ENCODE measurements around the gene KIF17.
"Not testable (repeated sequence)": the region's sequence is repeated elsewhere in the genome, so short reads cannot be mapped to it uniquely, and the experiment has no call there.

KIF17 gene

GRCh38 chr1:20726932-20727745, 9.3 kb upstream of the KIF17 start:
- no peak for DNase-seq

- no peak for DNase-seq
Measured at GRCh38 chr1:20726118-20726911, 8.5 kb upstream of the KIF17 start.

- no peak for DNase-seq
Measured at GRCh38 chr1:20725189-20726117, 7.6 kb upstream of the KIF17 start.

- DNase-seq = no peak
Measured at GRCh38 chr1:20724364-20725188, 6.8 kb upstream of the KIF17 start.

- no peak for DNase-seq
Measured at GRCh38 chr1:20723537-20724363, 5.9 kb upstream of the KIF17 start.

GRCh38 chr1:20723159-20723536, 5.3 kb upstream of the KIF17 start:
- DNase-seq = no peak

GRCh38 chr1:20721117-20722061, 3.6 kb upstream of the KIF17 start:
- DNase-seq = no peak

GRCh38 chr1:20720631-20721091, 2.9 kb upstream of the KIF17 start:
- DNase-seq = no peak

- DNase-seq = no peak
Measured at GRCh38 chr1:20719871-20720620, 2.2 kb upstream of the KIF17 start.

- DNase-seq = no peak
Measured at GRCh38 chr1:20719261-20719660, 1.5 kb upstream of the KIF17 start.

- DNase-seq = not testable (repeated sequence)
Measured at GRCh38 chr1:20718343-20718882, 606 bp upstream of the KIF17 start.

- DNase-seq = no peak
Measured at GRCh38 chr1:20716232-20716631, 1.6 kb downstream of the KIF17 start.

GRCh38 chr1:20715406-20715805, 2.4 kb downstream of the KIF17 start:
- DNase-seq = no peak

- DNase-seq = no peak
Measured at GRCh38 chr1:20713440-20713839, 4.4 kb downstream of the KIF17 start.

- DNase-seq = no peak
Measured at GRCh38 chr1:20712215-20712577, 5.6 kb downstream of the KIF17 start.

GRCh38 chr1:20711285-20712214, 6.3 kb downstream of the KIF17 start:
- peak in 1 of 2 donors; percentile 24 for DNase-seq

- DNase-seq = no peak
Measured at GRCh38 chr1:20710469-20711284, 7.1 kb downstream of the KIF17 start.

Data from inflammatory macrophage treated with lipopolysaccharide for 1 hour (primary cell).